Upper lobe of left lung (tissue), 4 donors: ENCODE data around the gene ZNF608.

Source experiments
- EP300 ChIP-seq, 4 donors: sonication (generic); formaldehyde crosslinking; IDR thresholded peaks; one replicate each; pipeline ENCODE4 v1.5.1; 2017; ENCODE audit warnings: antibody characterized with exemption in 4 of 4, control low read depth in 2 of 4
- POLR2A ChIP-seq, 4 donors: fragments of 450-650 bp; IDR thresholded peaks; one replicate each; pipeline ENCODE4 v1.5.1; 2016 to 2017; ENCODE audit warnings: antibody characterized with exemption in 4 of 4, mild to moderate bottlenecking in 2 of 4
- POLR2AphosphoS5 ChIP-seq, 2 donors: sonication (generic); formaldehyde crosslinking; IDR thresholded peaks; one replicate each; pipeline ENCODE4 v1.5.1; 2017; ENCODE audit warnings: antibody characterized with exemption in 2 of 2
- TF ChIP-seq, protein P1 (sequence below), 6 experiments: fragments of 450-650 bp in 4 of 6; fragments of 200-600 bp in 2 of 6; sonication (generic) in 2 of 6; IDR thresholded peaks; one replicate each; pipeline ENCODE4 v1.5.1; 2016 to 2019; ENCODE audit warnings: antibody characterized with exemption in 6 of 6

DNA sequence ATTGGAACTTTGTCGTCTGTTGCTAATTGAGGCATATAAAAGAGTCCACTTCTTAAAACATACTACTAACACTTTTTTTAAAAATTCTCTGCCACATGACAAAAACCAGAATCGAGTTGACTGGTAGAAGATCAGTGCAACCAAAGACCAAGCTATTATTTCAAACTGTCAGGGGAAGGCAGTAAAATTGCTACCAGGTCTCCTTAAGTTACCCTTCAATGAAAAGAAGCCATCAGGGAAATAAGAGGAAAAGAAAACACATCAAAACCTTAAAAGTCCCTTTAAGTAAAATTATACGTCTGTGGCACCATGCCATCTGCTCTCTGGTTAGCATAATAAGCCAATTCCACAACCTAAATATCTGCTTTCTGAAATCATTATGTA, 9.6 kb downstream of the ZNF608 start:
- no peak for TF ChIP-seq POLR2A (IDR thresholded peaks at IDR 0.05)
- TF ChIP-seq, protein P1, sequence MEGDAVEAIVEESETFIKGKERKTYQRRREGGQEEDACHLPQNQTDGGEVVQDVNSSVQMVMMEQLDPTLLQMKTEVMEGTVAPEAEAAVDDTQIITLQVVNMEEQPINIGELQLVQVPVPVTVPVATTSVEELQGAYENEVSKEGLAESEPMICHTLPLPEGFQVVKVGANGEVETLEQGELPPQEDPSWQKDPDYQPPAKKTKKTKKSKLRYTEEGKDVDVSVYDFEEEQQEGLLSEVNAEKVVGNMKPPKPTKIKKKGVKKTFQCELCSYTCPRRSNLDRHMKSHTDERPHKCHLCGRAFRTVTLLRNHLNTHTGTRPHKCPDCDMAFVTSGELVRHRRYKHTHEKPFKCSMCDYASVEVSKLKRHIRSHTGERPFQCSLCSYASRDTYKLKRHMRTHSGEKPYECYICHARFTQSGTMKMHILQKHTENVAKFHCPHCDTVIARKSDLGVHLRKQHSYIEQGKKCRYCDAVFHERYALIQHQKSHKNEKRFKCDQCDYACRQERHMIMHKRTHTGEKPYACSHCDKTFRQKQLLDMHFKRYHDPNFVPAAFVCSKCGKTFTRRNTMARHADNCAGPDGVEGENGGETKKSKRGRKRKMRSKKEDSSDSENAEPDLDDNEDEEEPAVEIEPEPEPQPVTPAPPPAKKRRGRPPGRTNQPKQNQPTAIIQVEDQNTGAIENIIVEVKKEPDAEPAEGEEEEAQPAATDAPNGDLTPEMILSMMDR (IDR thresholded peaks at IDR 0.05): no peak
- no peak for TF ChIP-seq EP300 (IDR thresholded peaks at IDR 0.05)
- no peak for TF ChIP-seq POLR2AphosphoS5 (IDR thresholded peaks at IDR 0.05)
